Neural cell (in vitro differentiated cells): ENCODE measurements around the gene TYRO3. TPM values are rescaled to one million over a fixed set of nuclear protein-coding genes. Genes with fewer than 3 reads are reported as not detected.

ENCODE experiments used
- H2AFZ ChIP-seq: fragments of 200-600, 300-800 bp; sonication (generic), shearing (Covaris generic); 2 replicates; pipeline ENCODE4 v1.6.0; 2014; ENCODE audit warnings: low read depth, mild to moderate bottlenecking, antibody characterized with exemption, low read length, moderate library complexity
- H3F3A ChIP-seq: fragments of 200-600 bp; shearing (Covaris generic); 2 replicates; pipeline ENCODE4 v1.6.1; 2016; ENCODE audit warnings: mild to moderate bottlenecking, moderate library complexity, mixed read lengths, antibody characterized with exemption, low read length; ENCODE audit not compliant: insufficient read depth, poor library complexity, severe bottlenecking
- H3K27ac ChIP-seq: fragments of 200-600, 300-800 bp; sonication (generic), shearing (Covaris generic); 2 replicates; pipeline ENCODE4 v1.5.1; 2014; ENCODE audit warnings: mild to moderate bottlenecking, low read length, moderate library complexity
- H3K27me3 ChIP-seq: fragments of 300-800, 200-600 bp; sonication (generic), shearing (Covaris generic); 2 replicates; pipeline ENCODE4 v1.6.0; 2014; ENCODE audit warnings: mild to moderate bottlenecking, low read depth, low read length, moderate library complexity; ENCODE audit not compliant: insufficient read depth
- H3K36me3 ChIP-seq: fragments of 300-800, 200-600 bp; sonication (generic), shearing (Covaris generic); 2 replicates; pipeline ENCODE4 v1.5.1; 2014; ENCODE audit warnings: mild to moderate bottlenecking, antibody characterized with exemption, low read length, moderate library complexity; ENCODE audit not compliant: insufficient read depth
- H3K4me2 ChIP-seq: fragments of 300-800, 200-600 bp; sonication (generic), shearing (Covaris generic); 2 replicates; pipeline ENCODE4 v1.6.0; 2014; ENCODE audit warnings: mild to moderate bottlenecking, low read length
- H3K4me3 ChIP-seq: fragments of 300-800, 200-600 bp; sonication (generic), shearing (Covaris generic); 2 replicates; pipeline ENCODE4 v1.5.1; 2014; ENCODE audit warnings: mild to moderate bottlenecking, low read length, moderate library complexity
- H3K79me2 ChIP-seq: fragments of 200-600 bp; shearing (Covaris generic); replicated peaks from 2 replicates; pipeline ENCODE4 v1.6.0; 2014; ENCODE audit warnings: mild to moderate bottlenecking, low read length, moderate library complexity; ENCODE audit not compliant: insufficient read depth
- H3K9ac ChIP-seq: fragments of 300-800, 200-600 bp; sonication (generic), shearing (Covaris generic); 2 replicates; pipeline ENCODE4 v1.6.1; 2016; ENCODE audit warnings: mild to moderate bottlenecking, low read length, mixed read lengths
- H3K9me2 ChIP-seq: fragments of 200-600 bp; shearing (Covaris generic); 2 replicates; pipeline ENCODE4 v1.6.1; 2016; ENCODE audit warnings: mild to moderate bottlenecking, low read length, mixed read lengths; ENCODE audit not compliant: insufficient read depth
- H3K9me3 ChIP-seq: fragments of 200-600, 300-800 bp; sonication (generic), shearing (Covaris generic); 2 replicates; pipeline ENCODE4 v1.6.1; 2016; ENCODE audit warnings: mild to moderate bottlenecking, mixed run types, low read length, moderate library complexity, mixed read lengths
- H4K20me1 ChIP-seq: fragments of 200-600 bp; shearing (Covaris generic); 2 replicates; pipeline ENCODE4 v1.6.1; 2016; ENCODE audit warnings: mild to moderate bottlenecking, mixed run types; ENCODE audit not compliant: insufficient read depth
- CTCF ChIP-seq: fragments of 450-650 bp; IDR thresholded peaks from 2 replicates; pipeline ENCODE4 v1.5.1; 2014; ENCODE audit warnings: antibody characterized with exemption, mild to moderate bottlenecking, moderate library complexity; ENCODE audit not compliant: poor library complexity, severe bottlenecking
- EP300 ChIP-seq: fragments of 450-650 bp; conservative IDR thresholded peaks from 2 replicates; pipeline ENCODE4 v1.6.1; 2014; ENCODE audit warnings: antibody characterized with exemption, mild to moderate bottlenecking, moderate library complexity; ENCODE audit not compliant: poor library complexity, severe bottlenecking
- EZH2 ChIP-seq: fragments of 200-600, 300-800 bp; shearing (Covaris generic), sonication (generic); IDR thresholded peaks from 2 replicates; pipeline ENCODE4 v1.6.1; 2014; ENCODE audit warnings: antibody characterized with exemption, low read length, borderline replicate concordance, mild to moderate bottlenecking; ENCODE audit not compliant: insufficient read depth, poor library complexity, severe bottlenecking
- MXI1 ChIP-seq: fragments of 450-650 bp; conservative IDR thresholded peaks from 2 replicates; pipeline ENCODE4 v1.6.1; 2014; ENCODE audit warnings: antibody characterized with exemption, mild to moderate bottlenecking; ENCODE audit not compliant: poor library complexity, severe bottlenecking
- POLR2AphosphoS5 ChIP-seq: IDR thresholded peaks from 2 replicates; pipeline ENCODE4 v1.6.1; 2012
- RAD21 ChIP-seq: fragments of 450-650 bp; conservative IDR thresholded peaks from 2 replicates; pipeline ENCODE4 v1.6.1; 2014; ENCODE audit warnings: antibody characterized with exemption, mild to moderate bottlenecking, moderate library complexity
- REST ChIP-seq: IDR thresholded peaks from 2 replicates; pipeline ENCODE4 v1.6.1; 2012; ENCODE audit warnings: borderline replicate concordance
- SMC3 ChIP-seq: fragments of 450-650 bp; conservative IDR thresholded peaks from 2 replicates; pipeline ENCODE4 v1.6.1; 2014; ENCODE audit warnings: antibody characterized with exemption, mild to moderate bottlenecking, moderate library complexity; ENCODE audit not compliant: poor library complexity
- TAF1 ChIP-seq: IDR thresholded peaks from 2 replicates; pipeline ENCODE4 v1.6.1; 2012; ENCODE audit warnings: low read depth
- polyA minus RNA-seq: library from RNA; depleted of rRNA, polyadenylated mRNA; stranded (reverse); fragments of >200 nt; gene quantifications from 2 replicates; pipeline ENCODE4 v1.2.3, GENCODE V29; 2014
- polyA plus RNA-seq: library from polyadenylated mRNA; depleted of rRNA; stranded (reverse); fragments of >200 nt; gene quantifications from 2 replicates; pipeline ENCODE4 v1.2.3, GENCODE V29; 2014

Gene TYRO3
- polyA plus RNA-seq (11.6 and 12.1 TPM in 2 replicates), polyA minus RNA-seq (14.4 and 14.5 TPM in 2 replicates)

GRCh38 chr15:41558400-41559238 lies at the start of gene TYRO3:
TYRO3 (plus strand) TSS chr15:41559212; CDS start chr15:41559258, 46 bp downstream.
- Histone ChIP-seq H3K9ac (peak within 1 kb of the TSS; percentile 65), H2AFZ (peak within 1 kb of the TSS; percentile 33), H3K4me2 (peak within 1 kb of the TSS; percentile 72), H3K27me3 (no peaks in the 10 kb centered on the region), H3F3A (peaks cover 7% of the 10 kb centered on the region), H3K27ac (no peak within 1 kb of the TSS), H3K9me2 (no peaks in the 10 kb centered on the region), H3K79me2 (no peaks in the 10 kb centered on the region), H3K36me3 (no peaks in the 10 kb centered on the region), H4K20me1 (no peaks in the 10 kb centered on the region), H3K9me3 (no peaks in the 10 kb centered on the region), H3K4me3 (peak within 1 kb of the TSS; percentile 79)
- TF ChIP-seq MXI1: peak; percentile 68
- no peak for TF ChIP-seq TAF1
- peak; percentile 24 for TF ChIP-seq POLR2AphosphoS5
- TF ChIP-seq RAD21: peak; percentile 22

GRCh38 chr15:41510728-41511127 lies 48.3 kb upstream of the TYRO3 start:
- Histone ChIP-seq H2AFZ (no peak overlapping the region), H3K27ac (no peak overlapping the region), H3K4me3 (no peak overlapping the region), H3K36me3 (no peaks in the 10 kb centered on the region), H4K20me1 (no peaks in the 10 kb centered on the region), H3K9me3 (no peaks in the 10 kb centered on the region), H3K9ac (no peak overlapping the region), H3F3A (no peaks in the 10 kb centered on the region), H3K79me2 (no peaks in the 10 kb centered on the region), H3K4me2 (no peak overlapping the region), H3K27me3 (peaks cover 76% of the 10 kb centered on the region), H3K9me2 (no peaks in the 10 kb centered on the region)
- TF ChIP-seq TAF1 (no peak), POLR2AphosphoS5 (no peak), REST (no peak), CTCF (no peak), EZH2 (no peak), EP300 (no peak), MXI1 (no peak), SMC3 (no peak), RAD21 (no peak)
